ENCODE data around the gene TMEM182.
A peak's percentile ranks its signal among the peaks of the same experiment; 100 is the strongest.

TMEM182 gene

GRCh38 chr2:102768892-102769291 lies 7.1 kb downstream of the TMEM182 start:
- peak; percentile 6 for DNase-seq

- no peak for DNase-seq
These were observed 8.7 kb downstream of the TMEM182 start for GRCh38 chr2:102770506-102770905.

GRCh38 chr2:102771114-102771513 lies 9.3 kb downstream of the TMEM182 start:
- DNase-seq = no peak

GRCh38 chr2:102772659-102773058 lies 10.8 kb downstream of the TMEM182 start:
- DNase-seq = no peak

- no peak for DNase-seq
These were observed 11.4 kb downstream of the TMEM182 start for GRCh38 chr2:102773149-102773705.

- DNase-seq = no peak
These were observed 16.4 kb downstream of the TMEM182 start for GRCh38 chr2:102778260-102778659.

GRCh38 chr2:102780467-102780866 lies 18.6 kb downstream of the TMEM182 start:
- DNase-seq = no peak

GRCh38 chr2:102782187-102782586 lies 20.4 kb downstream of the TMEM182 start:
- DNase-seq = no peak

- no peak for DNase-seq
These were observed 21.1 kb downstream of the TMEM182 start for GRCh38 chr2:102782933-102783332.

GRCh38 chr2:102783506-102784183 lies 21.8 kb downstream of the TMEM182 start:
- DNase-seq = no peak

GRCh38 chr2:102784940-102785339 lies 23.1 kb downstream of the TMEM182 start:
- no peak for DNase-seq

GRCh38 chr2:102788216-102788884 lies 26.5 kb downstream of the TMEM182 start:
- DNase-seq = no peak

- peak; percentile 8 for DNase-seq
These were observed 27.0 kb downstream of the TMEM182 start for GRCh38 chr2:102788885-102789260.

GRCh38 chr2:102789349-102790090 lies 27.7 kb downstream of the TMEM182 start:
- peak; percentile 12 for DNase-seq

- DNase-seq = no peak
These were observed 28.2 kb downstream of the TMEM182 start for GRCh38 chr2:102790091-102790455.

- DNase-seq = peak; percentile 8
These were observed 30.9 kb downstream of the TMEM182 start for GRCh38 chr2:102792568-102793208.

- DNase-seq = no peak
These were observed 33.8 kb downstream of the TMEM182 start for GRCh38 chr2:102795641-102796040.

- DNase-seq = no peak
These were observed 34.5 kb downstream of the TMEM182 start for GRCh38 chr2:102796337-102796736.

- DNase-seq = no peak
These were observed 35.7 kb downstream of the TMEM182 start for GRCh38 chr2:102797486-102797885.

- DNase-seq = no peak
These were observed 36.4 kb downstream of the TMEM182 start for GRCh38 chr2:102798181-102798580.

- DNase-seq = peak; percentile 82
These were observed 39.4 kb downstream of the TMEM182 start for GRCh38 chr2:102801098-102801718.

- no peak for DNase-seq
These were observed 40.2 kb downstream of the TMEM182 start for GRCh38 chr2:102801858-102802699.

All from hematopoietic multipotent progenitor cell treated with erythropoietin and hydrocortisone succinate and interleukin-3 and kit ligand, for 4 days (in vitro differentiated cells).